ENCODE results near the gene VSTM5.

Gene VSTM5

GRCh38 chr11:93842461-93842860 lies 8.0 kb downstream of the VSTM5 start:
- DNase-seq (ENCODE audit: low spot score): peak; percentile 82

GRCh38 chr11:93842034-93842433 lies 8.4 kb downstream of the VSTM5 start:
- no peak for DNase-seq (ENCODE audit: low spot score)

DNA sequence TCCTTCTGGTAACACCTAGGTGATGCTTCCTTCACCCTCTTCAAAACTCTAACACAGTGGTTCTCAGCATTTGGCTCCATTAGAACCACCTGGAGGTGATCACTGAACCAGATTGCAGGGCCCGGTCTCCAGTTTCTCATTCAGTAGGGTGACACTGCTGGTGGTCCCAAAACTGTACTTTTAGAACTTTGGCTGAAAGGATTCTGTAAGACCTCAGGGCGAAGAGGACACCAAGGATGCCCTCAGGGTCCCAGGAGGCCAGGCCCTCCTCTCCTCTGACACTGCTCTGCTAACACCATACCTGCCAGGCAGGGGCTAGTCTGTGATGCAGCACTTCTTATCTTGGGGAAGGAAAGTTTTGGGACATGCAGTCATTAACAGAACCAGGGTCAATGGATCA lies 9.0 kb downstream of the VSTM5 start:
- DNase-seq (ENCODE audit: low spot score): no peak

DNA sequence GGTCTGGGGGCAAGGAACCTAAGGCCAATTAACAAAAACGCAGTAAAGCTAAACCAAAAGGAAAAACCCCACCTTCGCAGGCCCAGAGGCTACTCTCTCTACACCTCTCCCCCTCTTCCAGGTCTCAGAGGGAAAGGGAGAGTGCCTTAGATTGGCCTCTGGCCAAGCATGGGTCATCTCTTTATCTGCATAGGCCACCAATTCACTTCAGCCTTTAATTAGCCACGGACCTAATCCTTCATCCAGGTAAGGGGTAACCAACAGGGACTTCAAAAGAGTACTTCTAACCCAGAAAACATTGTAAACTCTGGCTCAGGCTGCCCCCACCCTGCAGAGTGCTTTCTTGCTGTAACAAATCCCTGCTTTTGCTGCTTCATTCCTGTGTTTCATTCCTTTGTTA lies 9.4 kb downstream of the VSTM5 start:
- no peak for DNase-seq (ENCODE audit: low spot score)

- DNase-seq (ENCODE audit: low spot score): no peak
Measured at GRCh38 chr11:93840180-93840579, 10.2 kb downstream of the VSTM5 start.

DNA sequence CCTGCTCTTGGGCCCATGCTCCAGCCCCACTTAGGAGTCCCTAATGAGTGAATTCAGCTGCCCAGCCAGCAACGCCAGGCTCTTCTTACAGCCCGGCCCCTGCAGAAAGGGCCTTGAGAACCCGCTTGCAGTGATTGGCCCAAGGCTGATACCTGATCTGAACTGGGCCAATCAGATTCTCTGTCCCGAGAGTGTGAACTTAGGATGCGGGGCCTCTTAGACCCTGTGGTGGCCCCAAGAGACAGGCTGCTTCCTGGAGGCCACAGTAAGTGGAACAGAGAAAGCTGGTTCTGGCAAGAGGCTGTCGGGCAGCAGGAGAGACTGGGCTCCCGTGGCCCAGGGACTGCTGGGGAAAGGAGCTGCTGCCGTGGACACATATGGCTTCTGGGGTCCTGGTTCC lies 11.5 kb downstream of the VSTM5 start:
- no peak for DNase-seq (ENCODE audit: low spot score)

DNA sequence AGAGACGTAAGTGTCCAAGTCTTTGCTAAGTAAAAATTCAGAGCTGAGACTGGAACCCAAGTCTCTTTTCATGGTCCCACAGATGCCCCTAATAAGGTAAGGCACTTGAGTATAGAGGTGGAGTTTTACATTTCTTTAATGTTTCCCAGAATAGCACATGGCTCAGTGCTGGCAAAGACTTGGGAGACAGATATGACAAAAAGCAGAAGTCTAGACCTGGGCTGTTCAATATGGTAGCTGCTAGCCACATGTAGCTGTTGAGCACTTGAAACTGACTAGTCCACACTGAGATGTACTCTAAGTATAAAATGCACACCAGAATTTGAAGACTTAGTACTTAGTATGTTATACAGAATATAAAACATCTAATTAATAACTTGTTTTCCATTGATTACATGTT lies 17.6 kb downstream of the VSTM5 start:
- no peak for DNase-seq (ENCODE audit: low spot score)

DNA sequence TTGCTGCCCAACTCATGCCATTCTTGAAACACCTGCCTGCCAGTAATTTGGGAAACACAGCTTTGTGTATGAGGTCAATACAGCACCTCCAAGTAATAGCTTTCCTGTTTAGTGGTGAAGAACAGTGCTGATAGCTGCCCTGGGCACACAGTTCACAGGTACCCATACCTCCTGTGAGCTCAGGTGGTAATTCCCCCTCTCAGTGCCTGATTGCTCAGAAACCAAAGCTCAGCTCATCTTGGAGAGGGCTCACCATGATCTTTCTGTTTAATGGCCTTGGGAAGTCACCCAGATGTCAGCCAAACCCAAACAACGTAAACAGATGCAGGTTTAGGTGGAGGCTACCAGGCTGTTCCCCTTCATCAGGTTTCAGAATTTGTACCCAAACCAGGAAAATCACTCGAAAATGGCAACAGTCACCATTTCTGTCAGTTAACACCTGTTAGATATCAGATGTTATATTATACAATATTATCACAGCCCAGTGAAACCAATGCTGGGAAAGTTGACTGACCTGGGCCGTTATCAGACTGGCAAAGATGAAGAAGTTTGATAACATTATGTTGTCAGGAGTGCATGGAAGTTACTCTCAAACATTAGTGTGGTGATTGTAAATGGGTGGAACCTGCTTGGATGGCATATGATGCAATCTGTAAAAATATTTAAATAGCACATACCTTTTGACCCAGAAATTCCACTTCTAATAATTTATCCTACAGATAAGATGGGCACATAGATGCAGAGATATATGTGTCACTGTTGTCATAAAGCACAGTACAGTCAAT lies 18.9 kb downstream of the VSTM5 start:
- DNase-seq (ENCODE audit: low spot score): no peak

GRCh38 chr11:93829598-93829997 lies 20.8 kb downstream of the VSTM5 start:
- DNase-seq (ENCODE audit: low spot score): no peak

DNA sequence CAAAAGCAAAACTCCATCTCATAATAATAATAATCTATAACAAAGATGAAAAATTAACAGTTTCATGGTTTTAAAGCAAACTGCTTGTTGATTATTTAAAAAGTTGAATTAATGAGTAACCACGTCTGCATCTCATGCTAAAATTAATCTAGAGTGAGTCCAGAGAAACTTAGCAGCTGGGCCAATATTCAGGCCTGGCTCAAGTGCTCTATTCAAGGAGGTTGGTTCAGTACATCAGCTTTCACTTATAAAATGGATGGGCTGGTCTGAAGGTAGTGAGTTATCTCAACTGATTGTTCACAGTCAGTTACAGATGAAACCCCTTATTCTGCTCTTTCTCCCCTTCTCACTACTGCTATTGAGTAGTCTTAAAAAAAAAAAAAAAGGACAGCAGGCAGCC lies 23.1 kb downstream of the VSTM5 start:
- no peak for DNase-seq (ENCODE audit: low spot score)

DNA sequence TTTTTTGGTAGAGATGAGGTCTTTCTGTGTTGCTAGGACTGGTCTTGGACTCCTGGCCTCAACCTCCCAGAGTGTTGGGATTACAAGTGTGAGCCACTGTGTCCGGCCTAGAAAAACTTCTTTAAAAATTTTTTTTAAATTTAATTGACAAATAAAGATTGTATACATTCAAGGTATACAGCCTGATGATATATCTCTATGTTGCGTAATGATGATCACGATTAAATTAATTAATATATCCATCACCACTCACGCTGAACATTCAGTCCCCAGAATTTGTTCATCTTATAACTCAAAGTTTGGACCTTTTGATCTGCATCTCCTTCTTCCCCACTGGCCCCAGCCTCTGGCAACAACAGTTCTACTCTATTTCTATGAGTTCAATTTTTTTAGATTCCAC lies 27.2 kb downstream of the VSTM5 start:
- DNase-seq (ENCODE audit: low spot score): no peak

GRCh38 chr11:93822359-93822758 lies 28.1 kb downstream of the VSTM5 start:
- no peak for DNase-seq (ENCODE audit: low spot score)

GRCh38 chr11:93821617-93822016 lies 28.8 kb downstream of the VSTM5 start:
- no peak for DNase-seq (ENCODE audit: low spot score)

GRCh38 chr11:93820847-93821246 lies 29.6 kb downstream of the VSTM5 start:
- no peak for DNase-seq (ENCODE audit: low spot score)

DNA sequence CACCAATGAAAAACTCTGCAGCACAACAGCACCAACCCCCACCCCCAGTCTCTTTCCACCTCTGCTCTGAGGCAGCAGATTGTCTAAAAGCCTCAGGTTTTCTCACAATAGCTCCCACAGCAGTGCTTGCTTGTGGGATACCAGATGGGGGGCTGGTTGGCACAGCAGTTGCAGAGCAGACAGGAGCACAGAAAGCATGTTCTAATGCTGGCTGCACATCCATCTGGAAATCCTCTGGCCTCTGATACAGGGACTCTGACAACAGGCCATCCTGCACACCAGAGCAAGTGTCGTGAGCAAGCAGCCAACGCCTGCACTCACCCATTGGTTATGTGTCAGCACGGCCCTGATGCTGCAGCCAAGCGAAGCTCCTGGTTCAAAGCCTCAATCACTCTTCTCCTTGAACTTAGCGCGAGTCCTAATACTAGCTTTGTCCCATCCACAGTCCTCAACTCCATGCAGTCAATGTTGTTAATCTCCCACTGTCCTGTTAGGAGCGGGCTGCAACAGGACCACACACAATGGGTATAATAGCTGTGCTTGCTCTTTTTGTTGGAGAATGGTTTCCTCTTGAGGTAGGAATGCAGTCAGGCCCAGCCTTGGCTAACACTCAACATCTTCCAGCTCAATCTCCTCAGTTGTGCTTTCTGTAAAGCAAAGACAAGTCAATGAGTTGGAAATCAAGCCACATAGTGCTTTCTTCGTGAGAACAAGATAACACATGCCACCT lies 30.3 kb downstream of the VSTM5 start:
- DNase-seq (ENCODE audit: low spot score): no peak

- DNase-seq (ENCODE audit: low spot score): no peak
Measured at GRCh38 chr11:93817426-93818348, 32.7 kb downstream of the VSTM5 start.

DNA sequence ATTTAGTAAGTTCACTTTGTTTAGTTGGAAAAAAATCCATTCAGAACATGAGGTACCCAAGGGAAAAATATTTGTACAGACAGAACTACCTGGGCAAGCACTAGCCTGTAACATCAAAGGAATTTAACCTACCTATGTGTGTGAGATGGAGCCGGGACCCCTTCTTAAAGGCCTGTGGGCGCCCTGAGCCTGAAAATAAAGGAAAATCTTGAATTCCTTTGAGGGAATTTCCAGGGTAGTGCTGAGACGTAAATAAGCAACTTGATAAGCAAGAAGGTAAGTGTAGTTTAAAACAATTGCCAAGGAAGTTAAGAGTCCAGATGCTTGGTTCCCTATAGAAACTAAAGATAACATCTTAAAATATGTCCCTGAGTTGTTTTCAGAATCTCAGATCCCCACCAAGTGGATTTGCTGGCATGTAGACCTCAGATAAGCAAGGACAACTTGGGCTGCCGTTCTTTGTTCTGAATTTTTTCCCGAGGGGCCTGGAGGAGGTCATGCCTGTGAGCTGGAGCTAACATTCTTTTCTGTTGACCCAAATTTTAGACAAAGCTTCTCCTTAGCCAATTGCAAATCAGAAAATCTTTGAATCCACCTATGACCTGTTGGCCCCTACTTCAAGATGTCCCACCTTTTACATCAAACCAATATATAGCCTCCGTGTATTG lies 35.3 kb downstream of the VSTM5 start:
- DNase-seq (ENCODE audit: low spot score): no peak

GRCh38 chr11:93813974-93814373 lies 36.4 kb downstream of the VSTM5 start:
- DNase-seq (ENCODE audit: low spot score): no peak

DNA sequence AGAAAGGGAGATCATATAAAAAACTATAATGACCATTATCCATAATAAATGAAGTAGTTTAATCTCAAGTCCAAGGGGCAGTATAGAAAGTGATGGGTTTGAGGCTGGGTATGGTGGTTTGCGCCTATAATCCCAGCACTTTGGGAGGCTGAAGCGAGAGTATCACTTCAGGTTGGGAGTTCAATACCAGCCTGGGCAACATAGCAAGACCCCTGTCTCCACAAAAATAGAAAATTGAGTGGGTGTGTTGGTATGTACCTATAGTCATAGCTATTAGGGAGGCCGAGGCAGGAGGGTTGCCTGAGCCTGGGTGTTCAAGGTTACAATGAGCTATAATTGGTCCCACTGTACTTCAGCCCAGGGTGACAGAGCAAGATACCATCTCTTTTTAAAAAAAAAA lies 42.4 kb downstream of the VSTM5 start:
- no peak for DNase-seq (ENCODE audit: low spot score)

GRCh38 chr11:93804879-93805278 lies 45.5 kb downstream of the VSTM5 start:
- DNase-seq (ENCODE audit: low spot score): no peak

DNA sequence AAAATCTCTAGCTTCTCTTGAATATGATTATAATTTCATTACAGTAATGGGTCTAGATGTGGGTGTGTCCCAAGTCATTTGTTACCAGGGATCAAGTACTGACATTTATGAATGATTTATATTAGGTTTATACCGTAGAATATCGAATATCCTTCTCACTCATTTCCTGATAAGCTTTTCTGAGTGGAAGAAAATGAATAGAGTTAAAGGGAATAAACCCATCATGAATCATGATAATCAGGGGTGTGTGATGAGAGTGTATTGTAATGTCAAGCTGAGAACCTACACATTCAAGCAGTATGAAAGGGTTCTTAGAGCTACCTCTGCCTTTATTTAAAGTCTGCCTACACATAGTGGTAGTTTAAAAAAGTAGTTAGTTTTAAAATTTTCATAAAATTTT lies 49.1 kb downstream of the VSTM5 start:
- no peak for DNase-seq (ENCODE audit: low spot score)
